BLaER1 (cell line): ENCODE measurements around the gene SARDH.

Experiments used
- H3K27ac ChIP-seq: shearing (Covaris generic); formaldehyde crosslinking; 2 replicates; pipeline ENCODE4 v1.8.1; 2022
- H3K27me3 ChIP-seq: shearing (Covaris generic); formaldehyde crosslinking; 2 replicates; pipeline ENCODE4 v1.8.1; 2022
- H3K36me3 ChIP-seq: shearing (Covaris generic); formaldehyde crosslinking; 2 replicates; pipeline ENCODE4 v1.8.1; 2022
- H3K4me1 ChIP-seq: shearing (Covaris generic); formaldehyde crosslinking; 2 replicates; pipeline ENCODE4 v1.8.1; 2022
- H3K4me2 ChIP-seq: shearing (Covaris generic); formaldehyde crosslinking; 2 replicates; pipeline ENCODE4 v1.8.1; 2022
- H3K4me3 ChIP-seq: shearing (Covaris generic); formaldehyde crosslinking; 2 replicates; pipeline ENCODE4 v1.8.1; 2022
- H3K9ac ChIP-seq: shearing (Covaris generic); formaldehyde crosslinking; 2 replicates; pipeline ENCODE4 v1.8.1; 2022
- H3K9me3 ChIP-seq: shearing (Covaris generic); formaldehyde crosslinking; 2 replicates; pipeline ENCODE4 v1.8.1; 2022
- H4K20me1 ChIP-seq: shearing (Covaris generic); formaldehyde crosslinking; 2 replicates; pipeline ENCODE4 v1.8.1; 2022
- Cebpa-rat ChIP-seq: shearing (Covaris generic); IDR thresholded peaks from 2 replicates; pipeline ENCODE4 v1.8.1; 2022

SARDH gene

GRCh38 chr9:133654736-133655657, 83.2 kb downstream of the SARDH start:
- no peak for TF ChIP-seq Cebpa-rat
- Histone ChIP-seq H3K4me2 (no peak overlapping the region), H3K27ac (no peak overlapping the region), H3K9me3 (no peaks in the 10 kb centered on the region), H3K27me3 (peaks cover 21% of the 10 kb centered on the region; the same call in 1 of the 2 replicates), H3K36me3 (no peaks in the 10 kb centered on the region), H4K20me1 (no peaks in the 10 kb centered on the region), H3K9ac (no peak overlapping the region), H3K4me1 (peaks cover 35% of the 10 kb centered on the region), H3K4me3 (no peak overlapping the region)

GRCh38 chr9:133653638-133654037, 84.5 kb downstream of the SARDH start:
- no peak overlapping the region for H3K9ac ChIP-seq
- no peaks in the 10 kb centered on the region for H3K36me3 ChIP-seq
- H3K9me3 ChIP-seq: no peaks in the 10 kb centered on the region
- no peak overlapping the region for H3K4me3 ChIP-seq
- H3K4me2 ChIP-seq: no peak overlapping the region
- H4K20me1 ChIP-seq: no peaks in the 10 kb centered on the region
- peaks cover 21% of the 10 kb centered on the region; the same call in 1 of the 2 replicates for H3K27me3 ChIP-seq
- no peak for TF ChIP-seq Cebpa-rat
- no peak overlapping the region for H3K27ac ChIP-seq
- peaks cover 22% of the 10 kb centered on the region for H3K4me1 ChIP-seq

GRCh38 chr9:133650026-133650425, 88.1 kb downstream of the SARDH start:
- Histone ChIP-seq H4K20me1 (no peaks in the 10 kb centered on the region), H3K4me1 (peaks cover 16% of the 10 kb centered on the region), H3K4me3 (no peak overlapping the region), H3K27ac (no peak overlapping the region), H3K9ac (no peak overlapping the region), H3K4me2 (no peak overlapping the region), H3K36me3 (no peaks in the 10 kb centered on the region), H3K27me3 (peaks cover 9% of the 10 kb centered on the region; the same call in 1 of the 2 replicates), H3K9me3 (no peaks in the 10 kb centered on the region)
- no peak for TF ChIP-seq Cebpa-rat

- H3K9me3 ChIP-seq: no peaks in the 10 kb centered on the region
- no peak overlapping the region for H3K4me2 ChIP-seq
- no peak overlapping the region for H3K9ac ChIP-seq
- H3K27ac ChIP-seq: no peak overlapping the region
- 0 out of 2 replicates have a peak, but pooled peaks cover 4% of the 10 kb centered on the region for H3K27me3 ChIP-seq
- no peaks in the 10 kb centered on the region for H3K36me3 ChIP-seq
- TF ChIP-seq Cebpa-rat: no peak
- H4K20me1 ChIP-seq: no peaks in the 10 kb centered on the region
- peaks cover 24% of the 10 kb centered on the region for H3K4me1 ChIP-seq
- H3K4me3 ChIP-seq: no peak overlapping the region
Measured at GRCh38 chr9:133649194-133649593, 89.0 kb downstream of the SARDH start.

- H3K4me1 ChIP-seq: peaks cover 23% of the 10 kb centered on the region
- TF ChIP-seq Cebpa-rat: no peak
- H3K9ac ChIP-seq: no peak overlapping the region
- no peak overlapping the region for H3K4me3 ChIP-seq
- H3K9me3 ChIP-seq: no peaks in the 10 kb centered on the region
- no peaks in the 10 kb centered on the region for H3K27me3 ChIP-seq
- no peaks in the 10 kb centered on the region for H3K36me3 ChIP-seq
- H3K4me2 ChIP-seq: no peak overlapping the region
- no peak overlapping the region for H3K27ac ChIP-seq
- no peaks in the 10 kb centered on the region for H4K20me1 ChIP-seq
Measured at GRCh38 chr9:133647765-133648469, 90.2 kb downstream of the SARDH start.

- no peak overlapping the region for H3K4me2 ChIP-seq
- TF ChIP-seq Cebpa-rat: no peak
- no peaks in the 10 kb centered on the region for H3K27me3 ChIP-seq
- no peaks in the 10 kb centered on the region for H3K9me3 ChIP-seq
- H3K4me1 ChIP-seq: peaks cover 15% of the 10 kb centered on the region
- H3K27ac ChIP-seq: no peak overlapping the region
- no peaks in the 10 kb centered on the region for H4K20me1 ChIP-seq
- no peaks in the 10 kb centered on the region for H3K36me3 ChIP-seq
- no peak overlapping the region for H3K9ac ChIP-seq
- no peak overlapping the region for H3K4me3 ChIP-seq
Measured at GRCh38 chr9:133647148-133647547, 91.0 kb downstream of the SARDH start.

- Histone ChIP-seq H3K27ac (no peak overlapping the region), H4K20me1 (no peaks in the 10 kb centered on the region), H3K4me3 (no peak overlapping the region), H3K4me1 (peaks cover 14% of the 10 kb centered on the region), H3K27me3 (no peaks in the 10 kb centered on the region), H3K9ac (no peak overlapping the region), H3K4me2 (peak overlapping the region; percentile 26; the same call in 1 of the 2 replicates), H3K36me3 (no peaks in the 10 kb centered on the region), H3K9me3 (no peaks in the 10 kb centered on the region)
- no peak for TF ChIP-seq Cebpa-rat
Measured at GRCh38 chr9:133645021-133645765, 93.0 kb downstream of the SARDH start.

- Histone ChIP-seq H3K4me2 (0 out of 2 replicates have a peak overlapping the region, but pooled peaks have one; percentile 26), H4K20me1 (no peaks in the 10 kb centered on the region), H3K9ac (no peak overlapping the region), H3K36me3 (no peaks in the 10 kb centered on the region), H3K9me3 (no peaks in the 10 kb centered on the region), H3K27ac (no peak overlapping the region), H3K4me1 (peaks cover 14% of the 10 kb centered on the region), H3K4me3 (no peak overlapping the region), H3K27me3 (no peaks in the 10 kb centered on the region)
- TF ChIP-seq Cebpa-rat: no peak
Measured at GRCh38 chr9:133643978-133644760, 94.0 kb downstream of the SARDH start.

GRCh38 chr9:133643362-133643755, 94.8 kb downstream of the SARDH start:
- no peak for TF ChIP-seq Cebpa-rat
- H3K4me1 ChIP-seq: peaks cover 19% of the 10 kb centered on the region
- H3K27ac ChIP-seq: no peak overlapping the region
- H3K9ac ChIP-seq: no peak overlapping the region
- no peaks in the 10 kb centered on the region for H3K27me3 ChIP-seq
- no peak overlapping the region for H3K4me3 ChIP-seq
- H4K20me1 ChIP-seq: no peaks in the 10 kb centered on the region
- H3K4me2 ChIP-seq: no peak overlapping the region
- H3K9me3 ChIP-seq: no peaks in the 10 kb centered on the region
- H3K36me3 ChIP-seq: no peaks in the 10 kb centered on the region
